OCI-LY7 (cell line): ENCODE measurements around the gene ATP5PD. TPM values are rescaled to one million over a fixed set of nuclear protein-coding genes. Genes with fewer than 3 reads are reported as not detected.

Experiments used
- BruUV-seq: library from RNA; stranded (reverse); fragments of 400-500 nt; replicated peaks from 2 replicates; lab custom pipeline; 2021; lab: Mats Ljungman, UMichigan
- CTCF ChIA-PET: fragments of 300-600 bp; sonication (Branson Sonifier 250); formaldehyde crosslinking; loops from one replicate; lab custom pipeline; 2022; ENCODE audit warnings: antibody characterized with exemption; ENCODE audit not compliant: unreplicated experiment; lab: Charles Lee
- POLR2A ChIA-PET: fragments of 300-600 bp; sonication (Branson Sonifier 250); formaldehyde crosslinking; loops from one replicate; lab custom pipeline; 2022; ENCODE audit warnings: antibody characterized with exemption; lab: Charles Lee
- DNase-seq: peaks from one replicate; pipeline ENCODE4 v3.0.0-alpha.2; 2015; ENCODE audit warnings: low spot score
- H2AFZ ChIP-seq: fragments of 200-600 bp; sonication (generic), shearing (Covaris generic); 2 replicates; pipeline ENCODE4 v1.6.1; 2014; ENCODE audit warnings: mild to moderate bottlenecking, antibody characterized with exemption, low read length, moderate library complexity
- H3K27ac ChIP-seq: fragments of 200-600 bp; sonication (generic); 2 replicates; pipeline ENCODE4 v1.5.1; 2014; ENCODE audit warnings: mixed run types, low read depth, mild to moderate bottlenecking, moderate library complexity, low read length, inconsistent platforms; ENCODE audit not compliant: poor library complexity, severe bottlenecking
- H3K36me3 ChIP-seq: fragments of 200-600 bp; sonication (generic); 2 replicates; pipeline ENCODE4 v1.6.1; 2014; ENCODE audit warnings: mild to moderate bottlenecking, antibody characterized with exemption, low read length, moderate library complexity, mixed read lengths; ENCODE audit not compliant: insufficient read depth
- H3K4me1 ChIP-seq: fragments of 200-600 bp; sonication (generic); 2 replicates; pipeline ENCODE4 v1.5.1; 2014; ENCODE audit warnings: mild to moderate bottlenecking, low read length; ENCODE audit not compliant: insufficient read depth, poor library complexity, severe bottlenecking
- H3K4me2 ChIP-seq: fragments of 200-600 bp; sonication (generic); 2 replicates; pipeline ENCODE4 v1.6.1; 2014; ENCODE audit warnings: mild to moderate bottlenecking, low read length
- H3K4me3 ChIP-seq: fragments of 200-600 bp; sonication (generic); 2 replicates; pipeline ENCODE4 v1.5.1; 2014; ENCODE audit warnings: mild to moderate bottlenecking, low read depth, low read length; ENCODE audit not compliant: poor library complexity, severe bottlenecking
- H3K79me2 ChIP-seq: fragments of 200-600 bp; sonication (generic); 2 replicates; pipeline ENCODE4 v1.6.1; 2016; ENCODE audit warnings: low read depth, mild to moderate bottlenecking, low read length, moderate library complexity, mixed read lengths; ENCODE audit not compliant: insufficient read depth
- H3K9me2 ChIP-seq: fragments of 200-600 bp; sonication (generic); 2 replicates; pipeline ENCODE4 v1.6.1; 2016; ENCODE audit warnings: mild to moderate bottlenecking, low read length, mixed read lengths; ENCODE audit not compliant: insufficient read depth
- H3K9me3 ChIP-seq: fragments of 200-600 bp; sonication (generic); 2 replicates; pipeline ENCODE4 v1.6.1; 2014; ENCODE audit warnings: mild to moderate bottlenecking, mixed run types, low read length, mixed read lengths
- H4K20me1 ChIP-seq: fragments of 200-600 bp; sonication (generic); 2 replicates; pipeline ENCODE4 v1.6.1; 2014; ENCODE audit warnings: mild to moderate bottlenecking, antibody characterized with exemption, low read length, moderate library complexity, mixed read lengths; ENCODE audit not compliant: insufficient read depth
- EZH2phosphoT487 ChIP-seq: fragments of 200-600 bp; sonication (generic); IDR thresholded peaks from 2 replicates; pipeline ENCODE4 v1.6.1; 2018; ENCODE audit warnings: low read depth, borderline replicate concordance, mild to moderate bottlenecking, mixed run types, antibody characterized with exemption, low read length, moderate library complexity, mixed read lengths
- intact Hi-C: fragments of 100-400 bp; cut with micrococcal nuclease; formaldehyde crosslinking; loops from one replicate; pipeline ENCODE4 v1.10.0; 2022; ENCODE audit not compliant: unreplicated experiment
- total RNA-seq, 2 experiments: library from RNA; depleted of rRNA in 1 of 2; stranded (reverse); fragments of >200 nt in 1 of 2; shearing (Covaris generic) in 1 of 2; gene quantifications; 2 replicates each; pipeline ENCODE4 v1.2.3, GENCODE V29; 2014 to 2022
- TF ChIP-seq, protein P1 (sequence below): fragments of 200-600 bp; sonication (generic); conservative IDR thresholded peaks from 2 replicates; pipeline ENCODE4 v1.5.1; 2014; ENCODE audit warnings: mild to moderate bottlenecking, antibody characterized with exemption, low read length, moderate library complexity, mixed read lengths

The ATP5PD gene
- total RNA-seq, 2 experiments from 2014 or later = 301 to 317 TPM

DNA sequence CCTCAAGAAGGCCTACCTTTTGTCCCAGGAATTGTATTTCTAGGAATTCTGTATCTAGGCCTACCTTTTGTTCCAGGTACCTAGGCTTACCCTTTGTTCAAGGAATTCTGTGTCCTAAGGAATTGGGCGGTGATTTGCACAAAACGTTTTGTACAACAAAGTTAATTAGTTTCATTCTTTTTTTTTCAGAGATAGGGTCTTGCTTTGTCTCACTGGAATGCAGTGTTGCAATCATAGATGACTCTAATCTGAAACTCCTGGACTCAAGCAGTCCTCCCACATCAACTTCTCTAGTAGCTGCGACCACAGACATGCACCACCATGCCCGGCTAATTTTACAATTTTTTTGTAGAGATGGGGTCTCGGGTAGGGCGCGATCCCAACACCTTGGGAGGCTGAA lies 52.3 kb downstream of the ATP5PD start:
- Histone ChIP-seq H3K4me3 (no peak overlapping the region), H2AFZ (no peak overlapping the region), H3K9me2 (no peaks in the 10 kb centered on the region), H3K36me3 (no peaks in the 10 kb centered on the region), H3K27ac (no peak overlapping the region), H4K20me1 (no peaks in the 10 kb centered on the region), H3K4me1 (peaks cover 8% of the 10 kb centered on the region), H3K4me2 (no peak overlapping the region), H3K79me2 (no peaks in the 10 kb centered on the region), H3K9me3 (no peaks in the 10 kb centered on the region)
- intact Hi-C loops = no loop called here
- POLR2A ChIA-PET = no interaction called here
- CTCF ChIA-PET = no interaction called here
- BruUV-seq = no TSS peak
- TF ChIP-seq, protein P1, sequence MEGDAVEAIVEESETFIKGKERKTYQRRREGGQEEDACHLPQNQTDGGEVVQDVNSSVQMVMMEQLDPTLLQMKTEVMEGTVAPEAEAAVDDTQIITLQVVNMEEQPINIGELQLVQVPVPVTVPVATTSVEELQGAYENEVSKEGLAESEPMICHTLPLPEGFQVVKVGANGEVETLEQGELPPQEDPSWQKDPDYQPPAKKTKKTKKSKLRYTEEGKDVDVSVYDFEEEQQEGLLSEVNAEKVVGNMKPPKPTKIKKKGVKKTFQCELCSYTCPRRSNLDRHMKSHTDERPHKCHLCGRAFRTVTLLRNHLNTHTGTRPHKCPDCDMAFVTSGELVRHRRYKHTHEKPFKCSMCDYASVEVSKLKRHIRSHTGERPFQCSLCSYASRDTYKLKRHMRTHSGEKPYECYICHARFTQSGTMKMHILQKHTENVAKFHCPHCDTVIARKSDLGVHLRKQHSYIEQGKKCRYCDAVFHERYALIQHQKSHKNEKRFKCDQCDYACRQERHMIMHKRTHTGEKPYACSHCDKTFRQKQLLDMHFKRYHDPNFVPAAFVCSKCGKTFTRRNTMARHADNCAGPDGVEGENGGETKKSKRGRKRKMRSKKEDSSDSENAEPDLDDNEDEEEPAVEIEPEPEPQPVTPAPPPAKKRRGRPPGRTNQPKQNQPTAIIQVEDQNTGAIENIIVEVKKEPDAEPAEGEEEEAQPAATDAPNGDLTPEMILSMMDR = no peak
- TF ChIP-seq EZH2phosphoT487 = no peak
- no peak for DNase-seq

DNA sequence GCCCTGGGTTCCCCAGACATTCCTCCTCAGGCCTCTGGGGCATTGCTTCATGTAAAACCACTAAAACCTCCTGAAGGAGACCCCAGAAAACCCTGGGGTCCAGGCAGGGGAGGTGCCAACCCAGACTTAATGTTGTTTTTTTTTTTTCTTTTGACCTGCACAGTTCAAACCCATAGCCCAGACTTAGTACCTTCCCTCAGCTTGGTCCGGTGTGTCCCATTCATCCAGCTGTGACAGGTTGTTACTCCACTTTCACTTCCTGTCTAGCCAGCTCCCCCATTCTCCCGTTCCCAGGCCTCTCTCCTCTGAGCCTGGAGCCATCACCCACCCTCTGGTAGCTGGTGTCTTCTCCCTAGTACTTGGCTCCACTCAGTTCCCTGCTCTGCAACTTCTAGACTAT lies 54.5 kb downstream of the ATP5PD start:
- Histone ChIP-seq H3K4me3 (no peak overlapping the region), H3K4me1 (peaks cover 16% of the 10 kb centered on the region), H2AFZ (no peak overlapping the region), H3K9me3 (no peaks in the 10 kb centered on the region), H3K4me2 (no peak overlapping the region), H3K36me3 (no peaks in the 10 kb centered on the region), H3K27ac (no peak overlapping the region), H3K9me2 (no peaks in the 10 kb centered on the region), H4K20me1 (no peaks in the 10 kb centered on the region), H3K79me2 (no peaks in the 10 kb centered on the region)
- POLR2A ChIA-PET = interaction anchor here (2.0 kb wide), 1 partner anchor 20 kb away, joined by 5 read pairs; the partner anchor contains the start of gene HID1
- CTCF ChIA-PET = interaction anchor here (0.5 kb wide), 1 partner anchor 164 kb away, joined by 3 read pairs; no protein-coding TSS in a partner anchor
- no peak for DNase-seq
- no TSS peak for BruUV-seq
- intact Hi-C loops = no loop called here
- TF ChIP-seq, protein P1 = no peak
- TF ChIP-seq EZH2phosphoT487 = no peak

DNA sequence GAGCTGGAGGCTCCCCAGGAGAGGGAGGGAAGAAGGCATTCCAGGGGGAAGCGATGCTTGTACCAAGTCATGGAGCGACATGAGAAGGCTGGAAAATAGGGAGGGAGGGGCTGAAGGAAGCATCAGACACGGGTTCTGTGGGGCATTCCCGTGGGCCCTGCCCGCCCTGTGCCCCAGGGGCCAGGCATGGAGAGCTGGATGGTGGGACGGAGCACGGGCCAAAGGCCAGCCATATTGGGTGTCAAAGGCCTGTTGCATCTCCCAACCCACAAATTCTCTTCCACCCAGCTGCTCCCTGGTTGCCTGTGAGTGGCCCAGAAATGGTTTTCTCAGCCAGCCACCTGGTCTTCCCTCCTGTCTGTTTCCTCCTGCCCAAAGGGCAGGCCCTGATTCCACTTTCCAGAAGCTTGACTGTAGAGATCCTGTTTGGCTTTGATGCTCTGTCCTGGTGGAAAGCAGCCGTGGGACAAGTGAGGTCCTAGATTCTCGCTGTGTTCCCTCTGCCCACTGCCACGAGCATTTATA lies 56.1 kb downstream of the ATP5PD start:
- no peak for DNase-seq
- H2AFZ ChIP-seq = no peak overlapping the region
- no peak overlapping the region for H3K27ac ChIP-seq
- ChIA-PET POLR2A (interaction anchor here (0.6 to 2.0 kb wide), 5 partner anchors 18 to 605 kb away, joined by 3 to 5 read pairs (median 4); partner anchors contain the start of gene HID1), CTCF (no interaction called here)
- H3K4me3 ChIP-seq = no peak overlapping the region
- H3K9me3 ChIP-seq = no peaks in the 10 kb centered on the region
- no peaks in the 10 kb centered on the region for H3K79me2 ChIP-seq
- no peaks in the 10 kb centered on the region for H3K9me2 ChIP-seq
- no peaks in the 10 kb centered on the region for H3K36me3 ChIP-seq
- intact Hi-C loops = no loop called here
- TF ChIP-seq, protein P1 = no peak
- no peak for TF ChIP-seq EZH2phosphoT487
- no peaks in the 10 kb centered on the region for H4K20me1 ChIP-seq
- peaks cover 25% of the 10 kb centered on the region for H3K4me1 ChIP-seq
- no peak overlapping the region for H3K4me2 ChIP-seq
- no TSS peak for BruUV-seq
